Sigmoid colon (tissue), 7 donors: ENCODE data around the gene UNCX. TPM values are rescaled to one million over a fixed set of nuclear protein-coding genes. Genes with fewer than 3 reads are reported as not detected.
"Not testable (repeated sequence)": the region's sequence is repeated elsewhere in the genome, so short reads cannot be mapped to it uniquely, and the experiment has no call there.

ENCODE experiments used
- DNase-seq: peaks from one replicate; pipeline ENCODE4 v3.0.0-alpha.2; 2019
- H3K27ac ChIP-seq, 4 donors: fragments of 200-600 bp; sonication (generic); one replicate each; pipeline ENCODE4 v1.5.1; 2016 to 2019; ENCODE audit warnings: mild to moderate bottlenecking in 1 of 4
- H3K27me3 ChIP-seq, 3 donors: fragments of 200-600 bp; sonication (generic); one replicate each; pipeline ENCODE4 v1.5.1; 2019; ENCODE audit warnings: mild to moderate bottlenecking in 1 of 3
- H3K36me3 ChIP-seq, 4 donors: fragments of 200-600 bp; sonication (generic); one replicate each; pipeline ENCODE4 v1.5.1; 2016 to 2019
- H3K4me1 ChIP-seq, 4 donors: fragments of 200-600 bp; sonication (generic); one replicate each; pipeline ENCODE4 v1.5.1; 2017 to 2019
- H3K4me3 ChIP-seq, 4 donors: fragments of 200-600 bp; sonication (generic); one replicate each; pipeline ENCODE4 v1.5.1; 2017 to 2019; ENCODE audit warnings: mild to moderate bottlenecking in 2 of 4, moderate library complexity in 1 of 4
- H3K9me3 ChIP-seq, 4 donors: fragments of 200-600 bp in 3 of 4; sonication (generic) in 3 of 4; one replicate each; pipeline versions ENCODE4 v1.5.1 to v1.6.1; 2013 to 2019
- CTCF ChIP-seq, 4 experiments: fragments of 450-650 bp in 3 of 4; fragments of 200-600 bp in 1 of 4; IDR thresholded peaks; one replicate each; pipeline ENCODE4 v1.5.1; 2016 to 2019; ENCODE audit warnings: antibody characterized with exemption in 4 of 4, mild to moderate bottlenecking in 3 of 4, moderate library complexity in 2 of 4
- EP300 ChIP-seq, 4 donors: sonication (generic); formaldehyde crosslinking; IDR thresholded peaks; one replicate each; pipeline ENCODE4 v1.6.1; 2017; ENCODE audit warnings: antibody characterized with exemption in 4 of 4
- POLR2A ChIP-seq, 2 donors: fragments of 450-650 bp; IDR thresholded peaks; one replicate each; pipeline ENCODE4 v1.6.1; 2016; ENCODE audit warnings: antibody characterized with exemption in 2 of 2, mild to moderate bottlenecking in 2 of 2, moderate library complexity in 2 of 2
- POLR2AphosphoS5 ChIP-seq, 4 donors: sonication (generic); formaldehyde crosslinking; IDR thresholded peaks; one replicate each; pipeline ENCODE4 v1.6.1; 2017; ENCODE audit warnings: antibody characterized with exemption in 4 of 4
- WGBS, 2 donors: extraction: QIAGEN DNeasy Blood & Tissue Kit; methylation state at CpG; one replicate each; pipeline ENCODE4 v1.1.7; 2013; 5-methylcytosine and 5-hydroxymethylcytosine counted together
- intact Hi-C: fragments of 100-400 bp; cut with DNase I; formaldehyde crosslinking; loops from one replicate; pipeline ENCODE4 v1.15.1; 2023
- polyA plus RNA-seq, 3 donors: library from polyadenylated mRNA; stranded (reverse); fragments of 200-250 nt; gene quantifications; one replicate each; pipeline ENCODE4 v1.2.3, GENCODE V29; 2013
- total RNA-seq, 4 donors: library from RNA; depleted of rRNA; stranded (reverse); fragments of >200 nt; gene quantifications; one replicate each; pipeline ENCODE4 v1.1.0, GENCODE V29; 2016
- donor health status: healthy with polysubstance abuse.
- donor health status: Bipolar disorder and iron deficiency.
- donor health status: healthy.

The UNCX gene
- total and polyA plus RNA-seq, 7 donors, result not detected

GRCh38 chr7:1278543-1278942 is 45.9 kb downstream of the UNCX start:
- no peak overlapping the region for H3K27ac ChIP-seq

GRCh38 chr7:1279041-1279440 is 46.4 kb downstream of the UNCX start:
- intact Hi-C loops, result no loop called here
- TF ChIP-seq EP300 (IDR thresholded peaks at IDR 0.05), result no peak
- no peak for TF ChIP-seq POLR2AphosphoS5 (IDR thresholded peaks at IDR 0.05)
- no peak for TF ChIP-seq CTCF (IDR thresholded peaks at IDR 0.05)
- no peak for TF ChIP-seq POLR2A (IDR thresholded peaks at IDR 0.05)
- peaks cover 13 to 66% (median 48%) of the 10 kb centered on the region in 3 donors for H3K27me3 ChIP-seq
- no peaks in the 10 kb centered on the region for H3K4me1 ChIP-seq
- no peak overlapping the region for H3K4me3 ChIP-seq
- DNase-seq, result no peak
- no peaks in the 10 kb centered on the region for H3K36me3 ChIP-seq
- WGBS, 2 donors, result 82 to 86% methylated on average over 16 of the region's 16 CpGs
- no peak overlapping the region for H3K27ac ChIP-seq
- H3K9me3 ChIP-seq, result no peaks in the 10 kb centered on the region

More at GRCh38 chr7:1278543-1278942, 45.9 kb downstream of the UNCX start:
- H3K4me3 ChIP-seq, result no peak overlapping the region
- no peaks in the 10 kb centered on the region for H3K36me3 ChIP-seq
- H3K9me3 ChIP-seq, result no peaks in the 10 kb centered on the region
- intact Hi-C loops, result no loop called here
- no peak for DNase-seq
- H3K27me3 ChIP-seq, result peaks cover 13 to 61% (median 49%) of the 10 kb centered on the region in 3 donors
- no peaks in the 10 kb centered on the region for H3K4me1 ChIP-seq
- no peak for TF ChIP-seq POLR2AphosphoS5 (IDR thresholded peaks at IDR 0.05)
- TF ChIP-seq CTCF (IDR thresholded peaks at IDR 0.05), result no peak
- no peak for TF ChIP-seq EP300 (IDR thresholded peaks at IDR 0.05)
- no peak for TF ChIP-seq POLR2A (IDR thresholded peaks at IDR 0.05)
- 82 to 88% methylated on average over 10 of the region's 10 CpGs for WGBS, 2 donors

- H3K36me3 ChIP-seq, H3K27ac ChIP-seq, DNase-seq, H3K9me3 ChIP-seq, H3K4me3 ChIP-seq, H3K4me1 ChIP-seq, intact Hi-C loops: not testable (repeated sequence)
- 46 to 69% methylated on average over 4 of the region's 4 CpGs for WGBS, 2 donors
- H3K27me3 ChIP-seq, result peaks cover 13 to 65% (median 42%) of the 10 kb centered on the region in 3 donors
Observed at GRCh38 chr7:1279895-1280294, 47.2 kb downstream of the UNCX start.

GRCh38 chr7:1281068-1281467 is 48.4 kb downstream of the UNCX start:
- TF ChIP-seq POLR2A (IDR thresholded peaks at IDR 0.05) (no peak), EP300 (IDR thresholded peaks at IDR 0.05) (no peak), CTCF (IDR thresholded peaks at IDR 0.05) (no peak), POLR2AphosphoS5 (IDR thresholded peaks at IDR 0.05) (no peak)
- Histone ChIP-seq H3K27me3 (peaks cover 2 to 65% (median 30%) of the 10 kb centered on the region in 3 donors), H3K4me1 (no peaks in the 10 kb centered on the region), H3K9me3 (no peaks in the 10 kb centered on the region), H3K27ac (no peak overlapping the region), H3K36me3 (no peaks in the 10 kb centered on the region), H3K4me3 (no peak overlapping the region)
- WGBS, 2 donors, result 65 to 67% methylated on average over 13 of the region's 13 CpGs
- intact Hi-C loops, result no loop called here
- DNase-seq, result no peak

- Histone ChIP-seq H3K4me1 (no peaks in the 10 kb centered on the region), H3K4me3 (no peak overlapping the region), H3K27ac (no peak overlapping the region), H3K36me3 (no peaks in the 10 kb centered on the region), H3K9me3 (no peaks in the 10 kb centered on the region), H3K27me3 (peaks cover 0 to 54% (median 18%) of the 10 kb centered on the region in 3 donors)
- TF ChIP-seq POLR2A (IDR thresholded peaks at IDR 0.05) (no peak), POLR2AphosphoS5 (IDR thresholded peaks at IDR 0.05) (no peak), CTCF (IDR thresholded peaks at IDR 0.05) (no peak), EP300 (IDR thresholded peaks at IDR 0.05) (no peak)
- WGBS, 2 donors, result 73 to 85% methylated on average over 5 of the region's 5 CpGs
- DNase-seq, result no peak
- intact Hi-C loops, result no loop called here
Observed at GRCh38 chr7:1282679-1283078, 50.0 kb downstream of the UNCX start.
